HG03135 (cell line): Measurements from ENCODE around the gene KLHL21.

ENCODE experiments used
- ATAC-seq: cut with Tn5 transposase; IDR thresholded peaks from one replicate; pipeline ENCODE4 v1.9.1; 2021; ENCODE audit warnings: mild to moderate bottlenecking, moderate library complexity; ENCODE audit not compliant: unreplicated experiment

Gene KLHL21

GRCh38 chr1:6625584-6626149 lies 23.0 kb upstream of the KLHL21 start:
- peak; percentile 29 for ATAC-seq

GRCh38 chr1:6624710-6625583 lies 22.3 kb upstream of the KLHL21 start, which contains the start of gene THAP3:
Gene THAP3 (plus strand): TSS chr1:6624868. CDS start chr1:6625219, 351 bp downstream.
- peak; percentile 83 for ATAC-seq

- no peak for ATAC-seq
Measured at GRCh38 chr1:6623269-6623965, 20.7 kb upstream of the KLHL21 start.

- no peak for ATAC-seq
Measured at GRCh38 chr1:6622396-6623152, 19.9 kb upstream of the KLHL21 start.

GRCh38 chr1:6621429-6622391 lies 19.0 kb upstream of the KLHL21 start:
- no peak for ATAC-seq

- no peak for ATAC-seq
Measured at GRCh38 chr1:6619045-6619444, 16.4 kb upstream of the KLHL21 start.

- ATAC-seq: no peak
Measured at GRCh38 chr1:6614929-6615785, 12.5 kb upstream of the KLHL21 start.

- peak; percentile 4 for ATAC-seq
Measured at GRCh38 chr1:6614019-6614928, 11.6 kb upstream of the KLHL21 start.

GRCh38 chr1:6613361-6614018 lies 10.8 kb upstream of the KLHL21 start, which contains the start of gene PHF13:
Gene PHF13 (plus strand): TSS chr1:6613731. CDS start chr1:6614067, 336 bp downstream.
- ATAC-seq: peak; percentile 91

GRCh38 chr1:6612641-6613360 lies 10.1 kb upstream of the KLHL21 start:
- ATAC-seq: peak; percentile 28

GRCh38 chr1:6603915-6604558 lies 1.4 kb upstream of the KLHL21 start:
- ATAC-seq: no peak

- peak; percentile 36 for ATAC-seq
Measured at GRCh38 chr1:6603238-6603914, 707 bp upstream of the KLHL21 start.

GRCh38 chr1:6601923-6602668 lies 573 bp downstream of the KLHL21 start:
- peak; percentile 35 for ATAC-seq

GRCh38 chr1:6601049-6601922 lies 1.4 kb downstream of the KLHL21 start:
- peak; percentile 28 for ATAC-seq
